ENCODE results near the gene ETV6. TPM values are rescaled to one million over a fixed set of nuclear protein-coding genes. Genes with fewer than 3 reads are reported as not detected.

Gene ETV6
- total RNA-seq, 1 experiment from 2014 or later: 14.1 TPM

- TF ChIP-seq ZBTB33 (IDR thresholded peaks at IDR 0.05; ENCODE audit: extremely low read depth, insufficient replicate concordance, low read length) (no peak), POLR2AphosphoS5 (IDR thresholded peaks at IDR 0.05; ENCODE audit: low read depth, low read length) (no peak), YY1 (IDR thresholded peaks at IDR 0.05; ENCODE audit: extremely low read depth, insufficient replicate concordance, low read depth, low read length) (no peak)
- no peaks in the 10 kb centered on the region for H3K4me1 ChIP-seq (ENCODE audit: control insufficient read depth in 1 of 2, insufficient read depth in 2 of 2, low read length in 2 of 2)
- H3K79me2 ChIP-seq (ENCODE audit: insufficient read depth, low read length): no peaks in the 10 kb centered on the region
- no TSS peak for BruUV-seq (replicated peaks)
- no peak overlapping the region for H2AFZ ChIP-seq (ENCODE audit: low read depth, low read length, poor library complexity, severe bottlenecking)
- no peak overlapping the region for H3K9ac ChIP-seq (ENCODE audit: low read length)
- ChIA-PET CTCF (no interaction called here), POLR2A (no interaction called here), RAD21 (ENCODE audit: low non-redundant PET in 1 of 2, low total read pairs in 2 of 2, uncharacterized antibody in 2 of 2, unreplicated experiment in 2 of 2) (no interaction called here)
- H3K27me3 ChIP-seq (ENCODE audit: insufficient read depth, low read length): no peaks in the 10 kb centered on the region
- no peaks in the 10 kb centered on the region for H3K9me2 ChIP-seq (ENCODE audit: insufficient read depth)
- intact Hi-C loops (cut with micrococcal nuclease): no loop called here
- H3K27ac ChIP-seq (ENCODE audit: low read depth, low read length): no peak overlapping the region
- ATAC-seq (no peak), DNase-seq (ENCODE audit: low read depth, low spot score) (no peak)
- H3K9me3 ChIP-seq (ENCODE audit: control insufficient read depth in 1 of 2, insufficient read depth in 1 of 2, low read depth in 1 of 2, low read length in 2 of 2): no peaks in the 10 kb centered on the region
- H4K20me1 ChIP-seq (ENCODE audit: insufficient read depth): no peaks in the 10 kb centered on the region
- no peaks in the 10 kb centered on the region for H3K36me3 ChIP-seq (ENCODE audit: control insufficient read depth in 1 of 2, insufficient read depth in 2 of 2, low read length in 2 of 2)
- no peak overlapping the region for H3K4me3 ChIP-seq (replicated peaks in 1 of 2; ENCODE audit: low read depth in 1 of 2, low read length in 2 of 2)
- H3K4me2 ChIP-seq (ENCODE audit: low read length): no peak overlapping the region
Observed at GRCh38 chr12:11607313-11608081, 42.0 kb upstream of the ETV6 start.

- Histone ChIP-seq H3K79me2 (ENCODE audit: insufficient read depth, low read length) (no peaks in the 10 kb centered on the region), H3K9me2 (ENCODE audit: insufficient read depth) (no peaks in the 10 kb centered on the region), H3K4me3 (replicated peaks in 1 of 2; ENCODE audit: low read depth in 1 of 2, low read length in 2 of 2) (no peak overlapping the region), H3K9ac (ENCODE audit: low read length) (no peak overlapping the region), H3K27ac (ENCODE audit: low read depth, low read length) (no peak overlapping the region), H3K4me2 (ENCODE audit: low read length) (no peak overlapping the region), H2AFZ (ENCODE audit: low read depth, low read length, poor library complexity, severe bottlenecking) (no peak overlapping the region), H3K9me3 (ENCODE audit: control insufficient read depth in 1 of 2, insufficient read depth in 1 of 2, low read depth in 1 of 2, low read length in 2 of 2) (no peaks in the 10 kb centered on the region), H3K4me1 (ENCODE audit: control insufficient read depth in 1 of 2, insufficient read depth in 2 of 2, low read length in 2 of 2) (no peaks in the 10 kb centered on the region), H4K20me1 (ENCODE audit: insufficient read depth) (no peaks in the 10 kb centered on the region), H3K27me3 (ENCODE audit: insufficient read depth, low read length) (no peaks in the 10 kb centered on the region), H3K36me3 (ENCODE audit: control insufficient read depth in 1 of 2, insufficient read depth in 2 of 2, low read length in 2 of 2) (no peaks in the 10 kb centered on the region)
- ChIA-PET RAD21 (ENCODE audit: low non-redundant PET in 1 of 2, low total read pairs in 2 of 2, uncharacterized antibody in 2 of 2, unreplicated experiment in 2 of 2) (no interaction called here), CTCF (no interaction called here), POLR2A (no interaction called here)
- TF ChIP-seq POLR2AphosphoS5 (IDR thresholded peaks at IDR 0.05; ENCODE audit: low read depth, low read length) (no peak), JUND (IDR thresholded peaks at IDR 0.05) (no peak), ZNF274 (IDR thresholded peaks at IDR 0.05; ENCODE audit: low read depth, low read length) (no peak), SRF (IDR thresholded peaks at IDR 0.05; ENCODE audit: low read depth) (no peak), SIN3A (IDR thresholded peaks at IDR 0.05; ENCODE audit: low read depth) (no peak), SP1 (IDR thresholded peaks at IDR 0.05; ENCODE audit: low read depth) (no peak), CBX3 (IDR thresholded peaks at IDR 0.05; ENCODE audit: low read depth) (no peak), CEBPB (IDR thresholded peaks at IDR 0.05; ENCODE audit: low read depth) (no peak), RAD21 (IDR thresholded peaks at IDR 0.05; ENCODE audit: low read depth) (no peak), ELF1 (IDR thresholded peaks at IDR 0.05; ENCODE audit: borderline replicate concordance, low read depth) (no peak)
- no TSS peak for BruUV-seq (replicated peaks)
- DNase-seq (ENCODE audit: low read depth, low spot score): no peak
- intact Hi-C loops (cut with micrococcal nuclease): no loop called here
- ATAC-seq: no peak
Observed at GRCh38 chr12:11609045-11609444, 40.4 kb upstream of the ETV6 start.
